Muscle of leg (tissue), 11 donors: ENCODE results near the gene PRRT1B. TPM values are rescaled to one million over a fixed set of nuclear protein-coding genes. Genes with fewer than 3 reads are reported as not detected.
"Not testable (repeated sequence)": the region's sequence is repeated elsewhere in the genome, so short reads cannot be mapped to it uniquely, and the experiment has no call there.

ENCODE experiments used
- DNase-seq: peaks from one replicate; pipeline ENCODE4 v3.0.0; 2013
- H3K27ac ChIP-seq: one replicate; pipeline ENCODE4 v1.5.1; 2013; ENCODE audit warnings: mild to moderate bottlenecking, low read length, control low read depth
- H3K27me3 ChIP-seq: one replicate; pipeline ENCODE4 v1.6.1; 2013; ENCODE audit warnings: low read length; ENCODE audit not compliant: control insufficient read depth, insufficient read depth
- H3K36me3 ChIP-seq: one replicate; pipeline ENCODE4 v1.6.1; 2013; ENCODE audit warnings: low read length; ENCODE audit not compliant: control insufficient read depth, insufficient read depth
- H3K4me1 ChIP-seq: one replicate; pipeline ENCODE4 v1.6.1; 2013; ENCODE audit warnings: low read length; ENCODE audit not compliant: control insufficient read depth, insufficient read depth
- H3K4me3 ChIP-seq: one replicate; pipeline ENCODE4 v1.5.1; 2013; ENCODE audit warnings: low read length, control low read depth
- H3K9me3 ChIP-seq: replicated peaks from 2 replicates; pipeline ENCODE4 v1.6.1; 2013; ENCODE audit warnings: low read depth, low read length; ENCODE audit not compliant: control insufficient read depth
- WGBS: methylation state at CpG from one replicate; pipeline ENCODE4 v1.1.5; 2013; ENCODE audit warnings: missing lambda C conversion rate; ENCODE audit not compliant: insufficient coverage; 5-methylcytosine and 5-hydroxymethylcytosine counted together
- polyA plus RNA-seq, 8 donors: library from polyadenylated mRNA; unstranded; fragments of 120-200 nt; gene quantifications; one replicate each; pipeline versions ENCODE4 v1.2.1 to v1.2.3, GENCODE V29; 2013; ENCODE audit warnings: inconsistent platforms in 1 of 8, low replicate concordance in 1 of 8; ENCODE audit not compliant: insufficient read length in 8 of 8, insufficient read depth in 1 of 8
- total RNA-seq: library from RNA; stranded (reverse); fragments of 120-200 nt; gene quantifications from one replicate; pipeline ENCODE4 v1.2.4, GENCODE V29; 2013

PRRT1B gene
- total and polyA plus RNA-seq, 9 donors: 0.57 TPM; not detected in 8

DNA sequence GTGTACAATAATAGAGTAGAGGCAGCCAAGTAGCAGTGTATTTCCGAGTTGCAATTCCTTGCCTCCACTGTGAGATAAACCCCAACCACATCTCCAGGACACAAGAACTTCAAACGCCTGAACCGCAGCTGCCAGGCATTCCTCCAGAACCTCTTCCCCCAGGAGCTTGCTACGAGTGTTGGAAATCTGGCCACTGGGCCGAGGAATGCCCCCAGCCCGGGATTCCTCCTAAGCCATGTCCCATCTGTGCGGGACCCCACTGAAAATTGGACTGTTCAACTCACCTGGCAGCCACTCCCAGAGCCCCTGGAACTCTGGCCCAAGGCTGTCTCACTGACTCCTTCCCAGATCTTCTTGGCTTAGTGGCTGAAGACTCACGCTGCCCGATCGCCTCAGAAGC, 3.9 kb downstream of the PRRT1B start:
- WGBS: 50% methylated on average over 9 of the region's 10 CpGs
- not testable (repeated sequence) for H3K27ac ChIP-seq, H3K9me3 ChIP-seq, H3K4me3 ChIP-seq, H3K36me3 ChIP-seq, DNase-seq
- H3K4me1 ChIP-seq: peaks cover 17% of the 10 kb centered on the region
- peaks cover 56% of the 10 kb centered on the region for H3K27me3 ChIP-seq

DNA sequence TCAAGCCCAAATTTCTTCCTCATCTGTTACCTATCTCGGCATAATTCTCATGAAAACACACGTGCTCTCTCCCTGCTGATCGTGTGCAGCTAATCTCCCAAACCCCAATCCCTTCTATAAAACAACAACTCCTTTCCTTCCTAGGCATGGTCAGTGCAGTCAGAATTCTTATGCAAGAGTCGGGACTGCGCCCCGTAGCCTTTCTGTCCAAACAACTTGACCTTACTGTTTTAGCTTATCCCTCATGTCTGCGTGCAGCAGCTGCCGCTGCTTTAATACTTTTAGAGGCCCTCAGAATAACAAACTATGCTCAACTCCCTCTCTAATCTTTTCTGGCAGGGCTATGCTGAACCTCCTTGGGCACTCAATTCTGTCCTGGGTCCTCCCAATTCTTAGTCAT, 5.1 kb downstream of the PRRT1B start:
- not testable (repeated sequence) for H3K36me3 ChIP-seq, H3K27ac ChIP-seq, H3K4me3 ChIP-seq, DNase-seq, H3K9me3 ChIP-seq
- peaks cover 52% of the 10 kb centered on the region for H3K27me3 ChIP-seq
- peaks cover 17% of the 10 kb centered on the region for H3K4me1 ChIP-seq
- 39% methylated on average over 8 of the region's 8 CpGs for WGBS

DNA sequence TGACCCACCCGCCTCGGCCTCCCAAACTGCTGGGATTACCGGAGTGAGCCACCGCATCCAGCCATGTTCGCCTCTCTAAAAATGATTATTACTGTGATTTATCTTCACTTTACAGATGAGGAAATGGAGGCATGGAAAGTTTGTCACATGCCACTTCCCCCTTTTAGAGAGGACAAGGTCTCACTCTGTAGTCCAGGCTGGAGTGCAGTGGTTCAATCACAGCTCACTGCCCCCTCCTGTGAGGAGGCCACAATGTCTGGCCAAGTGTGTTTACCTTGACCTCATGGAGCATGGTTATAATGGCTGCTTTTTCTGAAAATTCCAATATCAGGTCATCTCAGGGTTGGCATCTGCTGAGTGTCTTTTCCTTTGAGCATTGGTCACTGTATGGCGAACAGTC, 6.7 kb downstream of the PRRT1B start:
- WGBS: 57% methylated on average over 1 of the region's 6 CpGs
- DNase-seq: no peak
- peaks cover 45% of the 10 kb centered on the region for H3K27me3 ChIP-seq

DNA sequence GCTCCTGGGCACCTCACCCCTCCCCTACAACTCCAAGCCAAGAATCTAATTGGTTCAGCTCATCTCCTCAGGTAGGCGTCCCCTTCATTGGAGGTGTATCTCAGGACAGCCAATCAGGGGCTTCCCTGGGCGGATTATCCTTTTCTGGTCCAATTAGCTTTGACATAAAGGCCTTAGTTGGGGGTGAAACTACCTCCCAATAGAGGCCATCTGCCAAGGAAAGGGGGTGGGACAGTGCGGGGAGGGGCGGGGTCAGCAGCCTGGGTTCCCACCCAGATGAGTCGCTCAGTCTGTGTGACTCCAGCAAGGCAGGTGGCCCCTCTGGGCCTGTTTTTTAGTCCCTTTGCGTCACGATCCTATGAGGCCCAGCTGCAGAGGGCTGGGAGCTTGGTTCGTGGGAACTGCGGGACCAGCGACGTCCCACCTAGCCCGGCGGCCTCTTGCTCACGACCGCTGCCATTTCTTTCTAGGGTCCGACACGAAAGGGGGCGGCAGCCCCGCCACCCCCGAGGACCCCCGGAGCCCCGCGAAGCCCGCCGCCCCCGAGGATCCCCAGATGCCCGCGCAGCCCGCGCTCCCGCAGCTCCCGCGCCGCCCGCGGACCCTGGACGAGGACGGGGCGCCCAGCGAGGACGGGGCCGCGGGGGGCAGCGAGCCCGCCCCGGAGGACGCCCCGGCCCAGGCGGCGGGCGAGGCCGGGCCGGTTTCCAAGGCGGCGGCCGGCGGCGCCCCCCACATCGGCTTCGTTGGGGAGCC, 8.9 kb downstream of the PRRT1B start:
- H3K4me3 ChIP-seq: no peak overlapping the region
- peaks cover 29% of the 10 kb centered on the region for H3K27me3 ChIP-seq
- no peaks in the 10 kb centered on the region for H3K4me1 ChIP-seq
- peaks cover 2% of the 10 kb centered on the region for H3K9me3 ChIP-seq
- no peaks in the 10 kb centered on the region for H3K36me3 ChIP-seq
- 8% methylated on average over 56 of the region's 60 CpGs for WGBS
- DNase-seq: no peak
- no peak overlapping the region for H3K27ac ChIP-seq

More for the DNA sequence above, 6.7 kb downstream of the PRRT1B start:
- H3K36me3 ChIP-seq: no peaks in the 10 kb centered on the region
- peaks cover under 1% of the 10 kb centered on the region for H3K4me1 ChIP-seq
- peaks cover 2% of the 10 kb centered on the region for H3K9me3 ChIP-seq
- no peak overlapping the region for H3K27ac ChIP-seq
- H3K4me3 ChIP-seq: no peak overlapping the region

DNA sequence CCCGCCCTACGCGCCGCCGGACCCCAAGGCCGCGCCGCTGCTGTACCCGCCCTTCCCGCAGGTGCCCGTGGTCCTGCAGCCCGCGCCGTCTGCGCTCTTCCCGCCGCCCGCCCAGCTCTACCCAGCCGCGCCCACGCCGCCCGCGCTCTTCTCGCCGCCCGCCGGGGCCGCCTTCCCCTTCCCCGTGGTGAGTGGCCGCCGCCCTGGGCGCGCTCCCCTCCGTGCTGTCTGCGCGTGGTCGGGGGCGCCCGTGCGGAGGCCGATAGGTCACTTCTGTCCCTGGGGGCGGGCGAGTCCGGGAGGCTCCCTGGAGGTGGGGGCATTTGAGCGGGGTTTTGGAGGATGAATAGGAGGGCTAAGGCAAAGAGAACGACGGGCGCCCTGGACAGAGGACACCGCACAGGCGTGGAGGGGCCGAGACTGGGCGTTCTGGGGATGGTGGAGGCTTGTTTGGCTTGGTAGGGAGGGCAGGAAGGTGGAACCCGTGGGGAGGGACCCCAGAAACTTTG, 9.6 kb downstream of the PRRT1B start:
- WGBS: 16% methylated on average over 45 of the region's 54 CpGs
- no peaks in the 10 kb centered on the region for H3K4me1 ChIP-seq
- peaks cover 27% of the 10 kb centered on the region for H3K27me3 ChIP-seq

DNA sequence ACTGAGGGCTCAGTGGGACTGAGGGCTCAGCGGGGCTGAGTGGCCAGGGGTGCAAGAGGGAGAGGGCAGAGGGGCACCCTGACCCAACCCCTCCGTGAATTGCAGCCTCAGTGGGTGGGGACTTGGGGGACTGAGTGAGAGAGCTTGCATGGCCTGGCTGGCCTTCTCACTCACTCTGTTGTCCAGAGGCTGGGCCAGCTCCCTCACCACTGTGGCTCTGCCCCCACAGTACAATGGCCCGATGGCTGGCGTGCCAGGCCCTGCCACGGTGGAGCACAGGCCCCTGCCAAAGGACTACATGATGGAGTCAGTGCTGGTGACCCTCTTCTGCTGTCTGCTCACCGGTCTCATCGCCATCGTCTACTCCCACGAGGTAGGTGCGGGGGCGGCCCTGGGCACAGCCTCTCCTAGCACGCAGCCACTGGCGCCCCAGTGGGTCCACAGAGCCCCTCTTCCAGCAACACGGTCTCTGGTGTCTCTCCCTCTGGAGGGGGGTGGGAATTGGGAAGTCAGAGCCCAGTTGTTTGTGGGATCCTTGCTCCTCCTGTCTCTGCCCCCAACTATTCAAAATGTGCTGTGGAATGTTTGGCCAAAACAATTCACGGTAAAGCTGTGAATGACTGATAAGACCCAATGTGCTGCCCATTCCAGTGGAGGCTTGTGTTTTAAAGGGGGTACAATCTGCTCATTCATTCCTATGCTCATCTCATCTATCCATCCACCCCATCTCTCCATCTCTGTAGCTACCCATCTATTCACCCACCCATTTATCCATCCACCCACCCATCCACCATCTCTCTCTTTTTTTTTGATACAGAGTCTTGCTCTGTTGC, 10.7 kb downstream of the PRRT1B start:
- Histone ChIP-seq H3K9me3 (peaks cover 13% of the 10 kb centered on the region), H3K4me3 (no peak overlapping the region), H3K27me3 (peaks cover 27% of the 10 kb centered on the region), H3K4me1 (no peaks in the 10 kb centered on the region), H3K36me3 (no peaks in the 10 kb centered on the region), H3K27ac (no peak overlapping the region)
- no peak for DNase-seq
- 91% methylated on average over 12 of the region's 15 CpGs for WGBS

More for the DNA sequence above, 9.6 kb downstream of the PRRT1B start:
- Histone ChIP-seq H3K9me3 (peaks cover 5% of the 10 kb centered on the region), H3K27ac (no peak overlapping the region), H3K4me3 (no peak overlapping the region), H3K36me3 (no peaks in the 10 kb centered on the region)
- no peak for DNase-seq

DNA sequence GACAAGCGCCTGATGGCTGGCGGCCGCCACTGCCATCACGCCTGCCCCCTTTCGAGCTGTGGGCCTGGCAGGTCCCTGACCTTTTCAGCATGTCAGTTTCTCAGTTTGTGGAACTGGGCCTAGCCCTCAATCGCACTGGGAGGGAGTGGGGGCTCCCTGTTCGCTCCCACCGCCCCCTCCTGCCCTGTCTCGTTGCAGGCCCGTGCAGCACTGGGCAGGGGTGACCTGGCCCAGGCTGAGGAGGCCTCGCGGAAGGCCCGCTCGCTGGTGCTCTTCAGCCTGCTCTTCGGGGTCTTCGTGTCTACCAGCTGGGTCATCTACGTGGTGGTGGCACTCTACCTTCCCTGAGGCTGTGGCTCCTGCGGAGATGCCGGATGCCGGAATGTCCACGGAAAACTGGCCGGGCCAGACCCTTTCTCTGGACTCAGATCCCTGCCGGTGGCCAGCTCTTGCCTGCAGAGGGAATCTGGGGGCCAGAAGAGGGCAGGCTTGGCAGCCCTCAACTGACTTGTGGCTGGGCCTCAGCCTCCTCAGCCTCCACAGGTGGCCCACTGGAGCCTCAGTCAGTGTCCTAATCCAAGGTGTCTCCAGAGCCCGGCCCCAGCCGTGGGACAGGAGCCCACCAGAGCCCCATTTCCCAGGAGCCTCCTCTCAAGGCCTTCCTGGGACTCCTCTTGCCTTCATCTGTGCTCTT, 12.7 kb downstream of the PRRT1B start:
- no peaks in the 10 kb centered on the region for H3K4me1 ChIP-seq
- WGBS: 93% methylated on average over 25 of the region's 25 CpGs
- H3K9me3 ChIP-seq: peaks cover 15% of the 10 kb centered on the region
- H3K4me3 ChIP-seq: no peak overlapping the region
- no peak for DNase-seq
- H3K27ac ChIP-seq: no peak overlapping the region
- peaks cover 27% of the 10 kb centered on the region for H3K27me3 ChIP-seq
- no peaks in the 10 kb centered on the region for H3K36me3 ChIP-seq

DNA sequence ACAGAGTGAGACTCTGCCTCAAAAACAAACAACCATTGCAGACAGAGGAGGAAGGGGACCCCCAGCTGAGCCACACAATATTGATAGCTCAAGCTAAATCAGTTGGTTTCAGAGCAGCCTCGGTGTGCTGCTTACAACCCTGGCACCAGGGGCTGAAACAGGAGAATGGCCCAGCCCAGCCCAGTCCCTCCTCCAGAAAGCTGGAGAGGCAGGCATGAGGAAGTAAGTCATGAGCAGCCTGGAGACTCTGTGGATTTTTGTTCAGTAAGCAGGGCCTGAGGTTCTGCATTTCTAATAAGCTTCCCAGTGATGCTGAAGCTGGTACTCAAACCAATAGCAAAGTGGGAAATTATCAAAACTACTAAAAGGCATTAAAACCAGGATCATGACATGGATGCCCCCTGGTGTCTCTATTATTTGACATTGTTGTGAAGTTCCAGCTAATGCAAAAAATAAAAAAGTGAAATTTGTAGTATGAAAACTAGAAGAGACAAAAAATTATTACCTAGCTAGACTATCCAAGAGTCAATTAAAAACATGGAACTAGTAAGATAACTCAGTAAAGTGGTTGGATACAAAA, 14.2 kb downstream of the PRRT1B start:
- H3K4me3 ChIP-seq: no peak overlapping the region
- H3K4me1 ChIP-seq: no peaks in the 10 kb centered on the region
- 83% methylated on average over 1 of the region's 1 CpG for WGBS
- H3K36me3 ChIP-seq: no peaks in the 10 kb centered on the region
- no peak for DNase-seq
- peaks cover 14% of the 10 kb centered on the region for H3K27me3 ChIP-seq
- no peak overlapping the region for H3K27ac ChIP-seq
- peaks cover 13% of the 10 kb centered on the region for H3K9me3 ChIP-seq

DNA sequence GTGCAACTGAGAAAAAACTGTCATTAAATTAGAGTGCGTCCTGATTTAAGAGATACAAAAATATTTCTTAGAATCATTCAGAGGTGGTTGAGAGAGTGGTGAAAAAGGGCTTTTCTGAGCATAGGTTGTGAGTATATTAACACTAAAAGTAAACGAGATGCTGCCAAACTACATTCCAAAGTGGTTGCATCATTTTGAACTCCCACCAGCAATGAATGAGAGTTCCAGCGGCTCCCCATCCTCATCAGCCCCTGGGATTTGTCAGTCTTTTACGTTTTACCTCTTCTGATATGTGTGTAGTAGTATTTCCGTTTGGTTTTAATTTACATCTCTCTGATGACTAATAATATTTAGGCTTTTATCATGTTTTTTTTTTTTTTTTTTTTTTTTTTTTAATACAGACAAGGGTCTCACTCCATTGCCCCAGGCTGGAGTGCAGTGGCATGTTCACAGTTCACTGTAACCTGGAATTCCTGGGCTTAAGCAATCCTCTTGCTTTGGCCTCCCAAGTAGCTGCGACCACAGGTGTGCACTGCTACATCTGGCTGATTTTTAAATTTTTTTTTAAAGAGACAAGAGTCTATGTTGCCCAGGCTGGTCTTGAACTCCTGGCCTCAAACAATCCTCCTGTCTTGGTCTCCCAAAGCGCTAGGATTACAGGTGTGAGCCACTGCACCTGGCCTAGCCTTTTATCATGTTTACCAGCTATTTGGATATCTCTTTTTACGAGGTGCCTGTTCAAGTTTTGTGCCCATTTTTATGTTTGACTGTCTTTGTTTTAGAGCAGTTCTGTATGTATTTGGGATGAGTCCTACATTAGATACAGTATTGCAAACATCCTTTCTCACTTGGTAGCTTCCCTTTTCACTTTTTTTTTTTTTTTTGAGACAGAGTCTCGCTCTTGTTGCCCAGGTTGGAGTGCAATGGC, 17.0 kb downstream of the PRRT1B start:
- Histone ChIP-seq H3K36me3 (no peaks in the 10 kb centered on the region), H3K4me1 (no peaks in the 10 kb centered on the region), H3K4me3 (no peak overlapping the region), H3K27me3 (no peaks in the 10 kb centered on the region), H3K27ac (no peak overlapping the region), H3K9me3 (peaks cover 13% of the 10 kb centered on the region)
- DNase-seq: no peak
- WGBS: 75% methylated on average over 1 of the region's 9 CpGs
